ENCODE results near the gene HSD3B2. TPM values are rescaled to one million over a fixed set of nuclear protein-coding genes. Genes with fewer than 3 reads are reported as not detected.

HSD3B2 gene
- total and polyA plus RNA-seq, 2 of the 8 experiments (the other 6 are each of a cell fraction or from before 2014, with no cell fraction given) = not detected

DNA sequence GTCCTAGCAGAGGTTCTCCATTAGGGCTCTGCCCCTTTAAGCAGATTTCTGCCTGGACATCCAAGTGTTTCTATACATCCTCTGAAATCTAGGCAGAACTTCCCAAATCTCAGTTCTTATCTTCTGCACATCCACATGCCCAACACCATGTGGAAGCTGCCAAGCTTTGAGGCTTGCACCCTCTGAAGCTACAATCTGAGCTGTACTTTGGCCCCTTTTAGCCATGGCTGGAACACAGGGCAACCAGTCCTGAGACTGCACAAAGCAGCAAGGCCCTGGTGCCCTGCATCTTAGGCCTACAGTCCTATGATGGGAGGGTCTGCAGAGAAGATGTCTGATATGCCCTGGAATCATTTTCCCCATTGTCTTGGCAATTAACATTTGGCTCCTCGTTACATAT is 38.4 kb upstream of the HSD3B2 start:
- TF ChIP-seq RAD21 (IDR thresholded peaks at IDR 0.05 in 1 of 2, conservative IDR thresholded peaks at IDR 0.05 in 1 of 2; ENCODE audit: low read depth in 2 of 2, low read length in 2 of 2) (no peak), ZNF274 (IDR thresholded peaks at IDR 0.05; ENCODE audit: borderline replicate concordance, extremely low read depth, low read length) (no peak), BACH1 (IDR thresholded peaks at IDR 0.05; ENCODE audit: low read length) (no peak), TAF7 (optimal IDR thresholded peaks at IDR 0.05; ENCODE audit: borderline replicate concordance, low read depth, low read length) (no peak), TCF12 (IDR thresholded peaks at IDR 0.05; ENCODE audit: low read depth, low read length) (no peak), SIRT6 (IDR thresholded peaks at IDR 0.05; ENCODE audit: low read length) (no peak), KDM5A (IDR thresholded peaks at IDR 0.05; ENCODE audit: low read length) (no peak), TEAD4 (IDR thresholded peaks at IDR 0.05; ENCODE audit: low read depth, low read length) (no peak)
- TF ChIP-seq, protein P1, sequence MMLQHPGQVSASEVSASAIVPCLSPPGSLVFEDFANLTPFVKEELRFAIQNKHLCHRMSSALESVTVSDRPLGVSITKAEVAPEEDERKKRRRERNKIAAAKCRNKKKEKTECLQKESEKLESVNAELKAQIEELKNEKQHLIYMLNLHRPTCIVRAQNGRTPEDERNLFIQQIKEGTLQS (IDR thresholded peaks at IDR 0.05; ENCODE audit: insufficient read depth, low read depth, low read length) = no peak
- CTCF ChIA-PET (ENCODE audit: partially characterized antibody) = interaction anchor here (0.7 to 2.0 kb wide), 3 partner anchors 8 to 60 kb away, joined by 3 to 7 read pairs (median 3); no protein-coding TSS in a partner anchor

More for the DNA sequence above, 38.4 kb upstream of the HSD3B2 start:
- Histone ChIP-seq H3K4ac (replicated peaks; ENCODE audit: insufficient read length, low read depth, low read length) (no peak overlapping the region), H3K14ac (ENCODE audit: insufficient read length) (no peak overlapping the region), H3K9me3 (ENCODE audit: insufficient read depth in 2 of 2, low read depth in 1 of 2, low read length in 1 of 2) (no peaks in the 10 kb centered on the region), H3K27me3 (replicated peaks in 1 of 4; ENCODE audit: control insufficient read depth in 3 of 4, extremely low read depth in 1 of 4, insufficient read depth in 3 of 4, low read length in 3 of 4) (no peaks in the 10 kb centered on the region), H2BK15ac (ENCODE audit: low read length) (no peak overlapping the region), H2BK12ac (ENCODE audit: low read depth, low read length) (no peak overlapping the region), H3K9ac (replicated peaks in 1 of 4; ENCODE audit: extremely low read depth in 1 of 4, low read depth in 3 of 4, low read length in 3 of 4) (no peak overlapping the region), H4K20me1 (replicated peaks in 1 of 2; ENCODE audit: control insufficient read depth in 1 of 2, insufficient read depth in 2 of 2, low read length in 2 of 2) (no peaks in the 10 kb centered on the region), H4K5ac (ENCODE audit: insufficient read length, low read depth, low read length) (no peak overlapping the region), H3K4me2 (ENCODE audit: insufficient read depth in 1 of 2, low read depth in 2 of 2, low read length in 2 of 2) (no peak overlapping the region), H3K4me3 (ENCODE audit: extremely low read depth in 1 of 4, insufficient read depth in 2 of 4, low read depth in 3 of 4, low read length in 4 of 4) (no peak overlapping the region), H3K56ac (replicated peaks; ENCODE audit: insufficient read length, low read depth, low read length) (no peak overlapping the region), H3K23ac (ENCODE audit: insufficient read length) (no peak overlapping the region), H3K27ac (ENCODE audit: low read depth, low read length) (no peak overlapping the region), H3K79me2 (ENCODE audit: control insufficient read depth in 1 of 2, insufficient read depth in 2 of 2, low read length in 2 of 2) (no peaks in the 10 kb centered on the region), H2AK5ac (ENCODE audit: low read depth, low read length) (no peak overlapping the region), H3K79me1 (ENCODE audit: low read depth, low read length) (no peaks in the 10 kb centered on the region), H2AFZ (ENCODE audit: low read length) (no peak overlapping the region), H2BK5ac (ENCODE audit: low read depth, low read length) (no peak overlapping the region), H3K36me3 (ENCODE audit: control insufficient read depth in 2 of 4, insufficient read depth in 4 of 4, low read length in 3 of 4) (no peaks in the 10 kb centered on the region), H3K4me1 (replicated peaks in 1 of 4; ENCODE audit: control insufficient read depth in 3 of 4, insufficient read depth in 4 of 4, low read length in 3 of 4) (peaks cover 0 to 3% (median 0%) of the 10 kb centered on the region in 4 experiments; a peak in 2 of 7 replicates), H2BK20ac (ENCODE audit: low read length) (no peak overlapping the region), H4K8ac (ENCODE audit: extremely low read depth, insufficient read depth, low read length) (no peak overlapping the region), H3K18ac (ENCODE audit: extremely low read depth, low read length) (no peak overlapping the region), H2BK120ac (replicated peaks; ENCODE audit: low read depth, low read length) (no peak overlapping the region), H4K91ac (replicated peaks; ENCODE audit: insufficient read length, low read length) (no peak overlapping the region), H3K23me2 (ENCODE audit: low read depth, low read length) (no peaks in the 10 kb centered on the region)
- WGBS, 2 experiments (ENCODE audit: extremely low coverage in 1 of 2, insufficient coverage in 1 of 2, insufficient read length in 1 of 2, insufficient replicate concordance in 2 of 2, low coverage in 1 of 2, low lambda C conversion rate in 2 of 2, missing lambda C conversion rate in 1 of 2) = 100% methylated on average over 1 of the region's 1 CpG; no CpG with 5 or more reads in 1 of the 2 experiments
- FAIRE-seq (no peak), DNase-seq (ENCODE audit: low read depth in 1 of 2, low spot score in 2 of 2) (no peak)
- POLR2A ChIA-PET (ENCODE audit: partially characterized antibody) = no interaction called here

Measured in H1 (cell line).